ENCODE results near the gene FHIT.

Gene FHIT

DNA sequence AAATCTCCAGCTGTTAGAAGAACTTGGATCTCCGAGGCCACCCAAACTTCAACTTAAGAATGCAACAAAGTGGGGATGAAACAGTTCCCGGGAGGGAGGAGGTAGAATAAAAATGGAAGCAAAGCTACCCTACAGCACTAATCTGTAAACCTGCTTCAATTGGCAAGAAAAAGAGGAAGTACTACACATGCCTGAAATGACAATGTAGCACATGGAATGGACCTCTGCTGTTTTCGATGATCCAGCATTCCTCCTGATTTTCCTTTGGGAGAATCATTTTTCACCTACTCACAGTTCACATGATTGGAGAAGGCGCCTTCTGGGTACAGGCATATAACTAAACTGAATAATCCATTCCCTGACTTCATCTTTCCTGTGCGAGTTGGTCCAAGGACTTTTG, 1081.5 kb downstream of the FHIT start:
- FAIRE-seq, result no peak
- DNase-seq (ENCODE audit: insufficient read length, low spot score), result no peak
- TF ChIP-seq CTCF (IDR thresholded peaks at IDR 0.05; ENCODE audit: insufficient read depth, missing control alignments), result no peak

GRCh38 chr3:60167186-60167585, 1084.1 kb downstream of the FHIT start:
- FAIRE-seq (no peak), DNase-seq (ENCODE audit: insufficient read length, low spot score) (no peak)
- TF ChIP-seq CTCF (IDR thresholded peaks at IDR 0.05; ENCODE audit: insufficient read depth, missing control alignments), result no peak

DNA sequence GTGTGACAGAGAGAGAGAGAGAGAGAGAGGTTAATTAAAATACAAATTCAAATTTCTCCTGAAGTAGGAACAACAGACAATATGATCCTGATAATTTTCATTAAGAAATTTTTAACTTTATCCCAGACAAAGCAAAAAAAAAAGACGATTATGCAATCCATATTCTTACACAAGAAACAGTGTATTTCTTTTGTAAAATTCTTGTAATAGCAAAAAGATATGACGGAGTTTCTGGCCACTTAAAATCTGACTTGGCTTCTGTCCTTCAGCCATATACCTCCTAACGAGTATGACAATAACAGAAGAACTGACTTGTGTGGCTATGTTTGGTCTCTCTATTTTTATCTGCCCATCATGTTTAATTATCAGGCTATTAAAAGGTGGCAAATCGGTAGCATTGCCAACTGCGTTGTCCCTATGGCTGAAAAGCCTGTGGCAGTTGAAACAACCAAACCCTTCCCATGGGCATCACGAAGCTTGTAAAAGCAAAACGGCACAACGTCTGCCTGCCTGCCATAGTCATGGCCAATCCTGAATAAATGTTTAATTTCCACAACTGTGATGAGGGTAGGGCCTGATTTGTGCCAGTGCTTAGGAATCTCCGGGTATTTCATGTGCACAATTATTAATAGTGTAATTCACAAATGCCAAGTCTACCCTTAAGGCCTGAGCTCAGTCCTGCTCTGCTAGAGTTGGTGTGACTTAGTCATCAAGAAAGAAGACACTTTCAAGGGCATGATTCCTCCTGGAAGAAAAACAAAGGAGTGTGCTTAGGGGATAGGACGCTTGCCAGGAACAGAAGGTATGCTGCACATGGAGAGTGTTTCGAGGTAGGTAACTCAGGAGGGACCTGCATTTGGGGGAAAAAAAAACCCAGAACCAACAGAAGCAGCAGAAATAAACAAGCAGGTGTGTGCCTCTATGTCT, 1090.2 kb downstream of the FHIT start:
- no peak for DNase-seq (ENCODE audit: insufficient read length, low spot score)
- no peak for FAIRE-seq
- TF ChIP-seq CTCF (IDR thresholded peaks at IDR 0.05; ENCODE audit: insufficient read depth, missing control alignments), result no peak

GRCh38 chr3:60160111-60160821, 1091.0 kb downstream of the FHIT start:
- DNase-seq (ENCODE audit: insufficient read length, low spot score) (no peak), FAIRE-seq (no peak)
- TF ChIP-seq CTCF (IDR thresholded peaks at IDR 0.05; ENCODE audit: insufficient read depth, missing control alignments), result no peak

GRCh38 chr3:60158035-60158434, 1093.2 kb downstream of the FHIT start:
- DNase-seq (ENCODE audit: insufficient read length, low spot score) (no peak), FAIRE-seq (no peak)
- no peak for TF ChIP-seq CTCF (IDR thresholded peaks at IDR 0.05; ENCODE audit: insufficient read depth, missing control alignments)

DNA sequence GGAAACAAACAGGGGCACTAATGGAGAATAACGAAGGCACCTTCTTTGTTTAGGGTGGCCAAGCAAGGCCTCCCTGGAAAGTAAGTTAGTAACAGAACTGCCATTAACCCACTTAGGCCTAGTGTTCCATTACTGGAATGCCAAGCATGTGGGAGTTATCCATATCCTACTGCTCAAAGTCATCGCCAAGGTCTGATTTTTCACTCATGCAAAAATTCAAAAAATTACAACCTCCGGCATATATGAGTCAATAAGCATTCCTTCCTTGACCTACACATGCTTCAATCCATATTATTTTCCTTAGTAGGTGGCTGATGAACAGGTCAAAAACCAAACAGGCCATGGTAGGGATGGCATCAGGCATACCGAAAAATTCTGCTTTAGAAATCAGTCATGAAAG, 1097.2 kb downstream of the FHIT start:
- no peak for DNase-seq (ENCODE audit: insufficient read length, low spot score)
- no peak for TF ChIP-seq CTCF (IDR thresholded peaks at IDR 0.05; ENCODE audit: insufficient read depth, missing control alignments)
- no peak for FAIRE-seq

Measured in D721Med (cell line).